GM23338 (cell line): Measurements from ENCODE around the gene EXD3. TPM values are rescaled to one million over a fixed set of nuclear protein-coding genes. Genes with fewer than 3 reads are reported as not detected.

ENCODE experiments used
- ATAC-seq: fragments of 200-7000 bp; cut with Tn5 transposase; 3 replicates; pipeline ENCODE4 v1.9.1; 2020
- DNase-seq: peaks from one replicate; pipeline ENCODE4 v3.0.0-alpha.2; 2015; ENCODE audit warnings: low spot score
- H2AFZ ChIP-seq: fragments of 200-600 bp; sonication (generic); 2 replicates; pipeline ENCODE4 v1.8.0; 2016; ENCODE audit warnings: antibody characterized with exemption, mild to moderate bottlenecking, moderate library complexity
- H3F3A ChIP-seq: fragments of 200-600 bp; sonication (generic); replicated peaks from 2 replicates; pipeline ENCODE4 v1.8.0; 2017; ENCODE audit warnings: antibody characterized with exemption, mixed run types, low read depth
- H3K27ac ChIP-seq: fragments of 200-600 bp; sonication (generic); 2 replicates; pipeline ENCODE4 v1.6.1; 2016; ENCODE audit warnings: low read depth
- H3K27me3 ChIP-seq: fragments of 200-600 bp; sonication (generic); 2 replicates; pipeline ENCODE4 v1.8.0; 2016; ENCODE audit warnings: mild to moderate bottlenecking, mixed run types, moderate library complexity; ENCODE audit not compliant: insufficient read depth
- H3K36me3 ChIP-seq: fragments of 200-600 bp; sonication (generic); 2 replicates; pipeline ENCODE4 v1.8.0; 2016; ENCODE audit warnings: mild to moderate bottlenecking; ENCODE audit not compliant: insufficient read depth
- H3K4me1 ChIP-seq: fragments of 200-600 bp; sonication (generic); 2 replicates; pipeline ENCODE4 v1.8.0; 2016; ENCODE audit warnings: mild to moderate bottlenecking, moderate library complexity; ENCODE audit not compliant: insufficient read depth
- H3K4me2 ChIP-seq: fragments of 200-600 bp; sonication (generic); 2 replicates; pipeline ENCODE4 v1.7.1; 2017; ENCODE audit warnings: mixed run types
- H3K4me3 ChIP-seq: fragments of 200-600 bp; sonication (generic); 2 replicates; pipeline ENCODE4 v1.6.1; 2016; ENCODE audit warnings: mixed run types
- H3K79me2 ChIP-seq: fragments of 200-600 bp; sonication (generic); replicated peaks from 2 replicates; pipeline ENCODE4 v1.8.0; 2017; ENCODE audit warnings: mild to moderate bottlenecking; ENCODE audit not compliant: insufficient read depth
- H3K9me2 ChIP-seq: fragments of 200-600 bp; sonication (generic); 2 replicates; pipeline ENCODE4 v1.8.0; 2017; ENCODE audit not compliant: insufficient read depth
- H4K20me1 ChIP-seq: fragments of 200-600 bp; sonication (generic); replicated peaks from 2 replicates; pipeline ENCODE4 v1.8.0; 2017; ENCODE audit warnings: mild to moderate bottlenecking; ENCODE audit not compliant: insufficient read depth
- H3K27ac Mint-ChIP-seq: 2 replicates; pipeline ENCODE4 v1.8.0; 2020; ENCODE audit warnings: inconsistent platforms, mild to moderate bottlenecking, moderate library complexity, mixed read lengths
- H3K27me3 Mint-ChIP-seq: 3 replicates; pipeline ENCODE4 v1.8.0; 2022; ENCODE audit warnings: low read depth, mild to moderate bottlenecking, moderate library complexity, mixed read lengths, inconsistent platforms; ENCODE audit not compliant: insufficient read depth, poor library complexity
- H3K36me3 Mint-ChIP-seq: 3 replicates; pipeline ENCODE4 v1.8.0; 2021; ENCODE audit warnings: low read depth, mild to moderate bottlenecking, inconsistent platforms, moderate library complexity, mixed read lengths
- H3K4me1 Mint-ChIP-seq: 3 replicates; pipeline ENCODE4 v1.8.0; 2020; ENCODE audit warnings: mild to moderate bottlenecking, inconsistent platforms, mixed read lengths
- H3K4me3 Mint-ChIP-seq: 3 replicates; pipeline ENCODE4 v1.8.0; 2021; ENCODE audit warnings: moderate library complexity, mild to moderate bottlenecking, inconsistent platforms, mixed read lengths
- H3K9me3 Mint-ChIP-seq: 3 replicates; pipeline ENCODE4 v1.8.0; 2020; ENCODE audit warnings: moderate library complexity, mild to moderate bottlenecking, inconsistent platforms, mixed read lengths
- CREB1 ChIP-seq: fragments of 250-450 bp; sonication (Bioruptor Pico); IDR thresholded peaks from 2 replicates; pipeline ENCODE4 v1.5.0; 2020; ENCODE audit warnings: low read depth, mild to moderate bottlenecking, moderate library complexity
- CTCF ChIP-seq, 2 experiments: fragments of 200-600 bp in 1 of 2; sonication (generic) in 1 of 2; conservative IDR thresholded peaks; 2 replicates each; pipeline versions ENCODE4 v1.5.1 to v1.6.1; 2016 to 2017; ENCODE audit warnings: antibody characterized with exemption in 2 of 2, low read depth in 2 of 2, mild to moderate bottlenecking in 2 of 2, moderate library complexity in 1 of 2
- JUNB ChIP-seq: IDR thresholded peaks from one replicate; pipeline ENCODE4 v1.6.1; 2016; ENCODE audit warnings: antibody characterized with exemption; ENCODE audit not compliant: unreplicated experiment
- NANOG ChIP-seq: IDR thresholded peaks from 2 replicates; pipeline ENCODE4 v1.6.1; 2016; ENCODE audit warnings: antibody characterized with exemption, borderline replicate concordance
- STAT1 ChIP-seq: IDR thresholded peaks from one replicate; pipeline ENCODE4 v1.6.1; 2016; ENCODE audit warnings: antibody characterized with exemption; ENCODE audit not compliant: unreplicated experiment
- ZNF331 ChIP-seq: fragments of 250-450 bp; sonication (Bioruptor Pico); IDR thresholded peaks from 2 replicates; pipeline ENCODE4 v1.5.0; 2020; ENCODE audit warnings: low read depth, mild to moderate bottlenecking, moderate library complexity
- polyA plus RNA-seq: library from polyadenylated mRNA; unstranded; fragments of >200 nt; fragmentation: Nextera tagmentation; extraction: Ambion mirVana; gene quantifications from 2 replicates; pipeline ENCODE4 v1.2.1, GENCODE V29; 2016
- total RNA-seq: library from RNA; depleted of rRNA; stranded (reverse); fragments of >200 nt; shearing (Covaris generic); gene quantifications from 2 replicates; pipeline ENCODE4 v1.2.3, GENCODE V29; 2014
- TF ChIP-seq, protein P1 (sequence below): fragments of 250-450 bp; sonication (Bioruptor Pico); IDR thresholded peaks from 2 replicates; pipeline ENCODE4 v1.5.0; 2020; ENCODE audit warnings: mild to moderate bottlenecking, moderate library complexity

EXD3 gene
- total and polyA plus RNA-seq, 2 experiments from 2014 or later, result 3.6 to 9.7 TPM

DNA sequence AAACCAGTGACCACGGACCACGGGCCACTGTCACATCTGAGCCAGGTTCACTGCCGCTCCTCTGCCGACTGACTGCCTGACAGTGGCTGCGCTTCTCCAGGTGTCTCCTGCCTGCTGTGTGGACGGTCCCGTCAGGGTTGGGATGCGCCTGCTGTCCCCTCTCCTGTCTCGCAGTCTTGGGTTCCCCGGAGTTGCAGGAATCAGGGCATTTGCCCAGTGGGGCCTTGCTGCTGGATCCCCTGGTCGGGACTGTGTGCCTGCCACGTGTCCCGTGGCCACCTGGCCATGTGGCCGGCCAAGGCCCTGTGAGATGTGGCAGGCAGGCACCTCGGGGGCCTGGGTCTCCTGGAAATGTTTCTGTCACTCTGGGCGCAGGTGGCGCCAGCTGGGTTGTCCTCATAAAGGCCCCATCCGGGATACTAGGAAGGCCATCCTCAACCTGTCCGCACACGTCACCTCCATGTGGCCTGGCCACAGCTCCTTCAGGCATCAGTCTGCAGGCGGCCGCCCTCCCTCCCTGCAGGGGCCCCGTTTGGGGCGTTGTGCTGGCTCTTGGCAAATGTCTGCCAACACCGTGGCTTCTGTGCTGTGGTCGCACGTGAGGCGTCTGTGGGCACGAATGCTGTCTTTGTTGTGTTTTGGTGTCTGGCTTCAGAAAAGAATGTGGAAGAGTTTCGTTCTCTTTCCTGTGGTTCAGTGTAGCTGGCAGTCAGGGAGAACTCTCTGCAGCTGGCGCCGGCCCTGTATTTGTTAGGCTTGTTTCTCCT is 151.8 kb downstream of the EXD3 start (continued):
- TF ChIP-seq, protein P1, sequence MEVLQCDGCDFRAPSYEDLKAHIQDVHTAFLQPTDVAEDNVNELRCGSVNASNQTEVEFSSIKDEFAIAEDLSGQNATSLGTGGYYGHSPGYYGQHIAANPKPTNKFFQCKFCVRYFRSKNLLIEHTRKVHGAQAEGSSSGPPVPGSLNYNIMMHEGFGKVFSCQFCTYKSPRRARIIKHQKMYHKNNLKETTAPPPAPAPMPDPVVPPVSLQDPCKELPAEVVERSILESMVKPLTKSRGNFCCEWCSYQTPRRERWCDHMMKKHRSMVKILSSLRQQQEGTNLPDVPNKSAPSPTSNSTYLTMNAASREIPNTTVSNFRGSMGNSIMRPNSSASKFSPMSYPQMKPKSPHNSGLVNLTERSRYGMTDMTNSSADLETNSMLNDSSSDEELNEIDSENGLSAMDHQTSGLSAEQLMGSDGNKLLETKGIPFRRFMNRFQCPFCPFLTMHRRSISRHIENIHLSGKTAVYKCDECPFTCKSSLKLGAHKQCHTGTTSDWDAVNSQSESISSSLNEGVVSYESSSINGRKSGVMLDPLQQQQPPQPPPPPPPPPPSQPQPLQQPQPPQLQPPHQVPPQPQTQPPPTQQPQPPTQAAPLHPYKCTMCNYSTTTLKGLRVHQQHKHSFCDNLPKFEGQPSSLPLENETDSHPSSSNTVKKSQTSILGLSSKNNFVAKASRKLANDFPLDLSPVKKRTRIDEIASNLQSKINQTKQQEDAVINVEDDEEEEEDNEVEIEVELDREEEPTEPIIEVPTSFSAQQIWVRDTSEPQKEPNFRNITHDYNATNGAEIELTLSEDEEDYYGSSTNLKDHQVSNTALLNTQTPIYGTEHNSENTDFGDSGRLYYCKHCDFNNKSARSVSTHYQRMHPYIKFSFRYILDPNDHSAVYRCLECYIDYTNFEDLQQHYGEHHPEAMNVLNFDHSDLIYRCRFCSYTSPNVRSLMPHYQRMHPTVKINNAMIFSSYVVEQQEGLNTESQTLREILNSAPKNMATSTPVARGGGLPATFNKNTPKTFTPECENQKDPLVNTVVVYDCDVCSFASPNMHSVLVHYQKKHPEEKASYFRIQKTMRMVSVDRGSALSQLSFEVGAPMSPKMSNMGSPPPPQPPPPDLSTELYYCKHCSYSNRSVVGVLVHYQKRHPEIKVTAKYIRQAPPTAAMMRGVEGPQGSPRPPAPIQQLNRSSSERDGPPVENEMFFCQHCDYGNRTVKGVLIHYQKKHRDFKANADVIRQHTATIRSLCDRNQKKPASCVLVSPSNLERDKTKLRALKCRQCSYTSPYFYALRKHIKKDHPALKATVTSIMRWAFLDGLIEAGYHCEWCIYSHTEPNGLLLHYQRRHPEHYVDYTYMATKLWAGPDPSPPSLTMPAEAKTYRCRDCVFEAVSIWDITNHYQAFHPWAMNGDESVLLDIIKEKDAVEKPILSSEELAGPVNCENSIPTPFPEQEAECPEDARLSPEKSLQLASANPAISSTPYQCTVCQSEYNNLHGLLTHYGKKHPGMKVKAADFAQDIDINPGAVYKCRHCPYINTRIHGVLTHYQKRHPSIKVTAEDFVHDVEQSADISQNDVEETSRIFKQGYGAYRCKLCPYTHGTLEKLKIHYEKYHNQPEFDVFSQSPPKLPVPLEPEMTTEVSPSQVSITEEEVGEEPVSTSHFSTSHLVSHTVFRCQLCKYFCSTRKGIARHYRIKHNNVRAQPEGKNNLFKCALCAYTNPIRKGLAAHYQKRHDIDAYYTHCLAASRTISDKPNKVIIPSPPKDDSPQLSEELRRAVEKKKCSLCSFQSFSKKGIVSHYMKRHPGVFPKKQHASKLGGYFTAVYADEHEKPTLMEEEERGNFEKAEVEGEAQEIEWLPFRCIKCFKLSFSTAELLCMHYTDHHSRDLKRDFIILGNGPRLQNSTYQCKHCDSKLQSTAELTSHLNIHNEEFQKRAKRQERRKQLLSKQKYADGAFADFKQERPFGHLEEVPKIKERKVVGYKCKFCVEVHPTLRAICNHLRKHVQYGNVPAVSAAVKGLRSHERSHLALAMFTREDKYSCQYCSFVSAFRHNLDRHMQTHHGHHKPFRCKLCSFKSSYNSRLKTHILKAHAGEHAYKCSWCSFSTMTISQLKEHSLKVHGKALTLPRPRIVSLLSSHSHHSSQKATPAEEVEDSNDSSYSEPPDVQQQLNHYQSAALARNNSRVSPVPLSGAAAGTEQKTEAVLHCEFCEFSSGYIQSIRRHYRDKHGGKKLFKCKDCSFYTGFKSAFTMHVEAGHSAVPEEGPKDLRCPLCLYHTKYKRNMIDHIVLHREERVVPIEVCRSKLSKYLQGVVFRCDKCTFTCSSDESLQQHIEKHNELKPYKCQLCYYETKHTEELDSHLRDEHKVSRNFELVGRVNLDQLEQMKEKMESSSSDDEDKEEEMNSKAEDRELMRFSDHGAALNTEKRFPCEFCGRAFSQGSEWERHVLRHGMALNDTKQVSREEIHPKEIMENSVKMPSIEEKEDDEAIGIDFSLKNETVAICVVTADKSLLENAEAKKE (CRISPR knock-in tag), result no peak

GRCh38 chr9:137269231-137269772 is 153.7 kb downstream of the EXD3 start:
- H3K27me3 Mint-ChIP-seq, result peaks cover 16% of the 10 kb centered on the region
- ATAC-seq, result no peak
- Histone ChIP-seq H3K4me1 (no peaks in the 10 kb centered on the region), H3K36me3 (peaks cover 10% of the 10 kb centered on the region; the same call in 1 of the 2 replicates), H3K4me2 (no peak overlapping the region), H3F3A (no peaks in the 10 kb centered on the region), H4K20me1 (0 out of 2 replicates have a peak, but pooled peaks cover 9% of the 10 kb centered on the region), H2AFZ (no peak overlapping the region), H3K9me2 (no peaks in the 10 kb centered on the region), H3K4me3 (no peak overlapping the region), H3K79me2 (no peaks in the 10 kb centered on the region), H3K27ac (no peak overlapping the region), H3K27me3 (no peaks in the 10 kb centered on the region)
- peaks cover 12% of the 10 kb centered on the region for H3K4me1 Mint-ChIP-seq
- H3K36me3 Mint-ChIP-seq, result peaks cover 32% of the 10 kb centered on the region
- H3K9me3 Mint-ChIP-seq, result no peaks in the 10 kb centered on the region
- peak overlapping the region; percentile 59; the same call in 1 of the 2 replicates for H3K27ac Mint-ChIP-seq
- H3K4me3 Mint-ChIP-seq, result no peak overlapping the region
- no peak for DNase-seq
- TF ChIP-seq STAT1 (no peak), JUNB (no peak), CREB1 (CRISPR knock-in tag) (no peak), CTCF (conservative IDR thresholded peaks at IDR 0.05; ENCODE audit: low read depth in 2 of 2) (no peak), NANOG (no peak), ZNF331 (CRISPR knock-in tag) (no peak)
